HG03457 (cell line): ENCODE data around the gene SPOCD1.

Experiments used
- ATAC-seq: cut with Tn5 transposase; IDR thresholded peaks from one replicate; pipeline ENCODE4 v1.9.1; 2021; ENCODE audit warnings: moderate number of reproducible peaks; ENCODE audit not compliant: unreplicated experiment

SPOCD1 gene

DNA sequence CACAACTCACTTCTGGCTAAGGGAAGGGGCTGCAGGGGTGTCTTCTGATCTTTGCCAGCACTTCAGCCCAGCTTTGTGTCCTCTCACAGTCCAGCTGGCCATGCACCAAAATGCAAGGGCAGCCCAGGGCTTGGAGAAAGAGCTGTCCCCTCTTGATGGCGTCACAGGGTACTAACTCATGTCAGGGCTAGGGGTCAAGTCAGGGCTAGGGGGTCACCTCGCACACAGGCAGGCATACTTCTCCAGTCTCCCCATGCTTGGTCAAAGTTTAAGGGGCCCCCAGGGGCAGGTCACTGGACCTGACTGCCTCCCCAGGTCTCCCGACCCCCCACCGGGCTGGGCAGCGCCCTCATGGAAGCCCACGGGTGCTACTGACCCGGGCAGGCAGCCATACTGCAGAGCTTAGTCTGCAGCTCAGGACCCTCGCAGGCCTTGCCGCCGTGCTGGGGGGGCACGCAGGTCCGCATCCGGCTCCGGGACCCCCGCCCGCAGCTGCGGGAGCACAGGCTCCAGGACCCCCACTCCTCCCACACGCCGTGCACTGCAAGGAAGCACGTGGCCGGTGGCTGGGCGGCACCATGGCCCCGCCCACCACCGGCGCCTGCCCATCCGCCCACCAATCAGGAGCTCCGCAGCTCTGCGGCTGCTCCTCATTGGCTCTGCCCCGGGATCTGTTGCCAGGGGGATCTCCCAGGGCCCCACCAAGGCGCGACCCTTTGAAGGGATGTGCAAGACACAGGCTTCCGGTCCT is 73.2 kb downstream of the SPOCD1 start:
- no peak for ATAC-seq
